Measurements from ENCODE around the gene ZFYVE21. TPM values are rescaled to one million over a fixed set of nuclear protein-coding genes. Genes with fewer than 3 reads are reported as not detected.

Gene ZFYVE21
- total RNA-seq, 1 experiment from 2014 or later, result 31.3 TPM

DNA sequence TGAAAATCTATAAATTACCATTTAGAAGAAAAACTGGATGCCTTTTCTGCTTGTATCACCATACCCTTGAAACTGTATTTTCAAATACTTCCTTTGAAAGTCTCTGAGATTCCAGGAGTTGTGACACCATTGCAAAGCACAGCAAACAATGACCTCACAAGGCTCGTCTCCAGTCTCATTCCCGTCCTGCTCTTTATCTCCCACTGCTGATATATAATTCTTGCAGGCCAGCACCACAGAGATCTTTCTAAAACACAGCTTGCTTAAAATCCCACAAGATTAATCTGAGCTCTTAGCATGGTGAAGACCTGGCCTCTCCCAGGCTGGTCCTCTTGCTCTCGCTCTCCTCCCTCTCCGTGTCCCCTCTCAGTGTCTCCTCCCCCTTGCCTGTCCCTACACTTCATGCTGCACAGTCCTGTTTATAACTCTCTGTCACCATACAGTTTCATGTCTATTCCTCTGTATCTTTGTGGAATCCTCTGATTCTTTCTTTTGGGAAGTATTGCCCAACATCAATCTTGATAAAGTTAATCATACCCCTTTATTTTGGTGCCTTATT is 51.8 kb downstream of the ZFYVE21 start:
- no peak overlapping the region for H3K4me2 ChIP-seq (ENCODE audit: low read length)
- DNase-seq (ENCODE audit: low read depth, low spot score) (no peak), ATAC-seq (no peak)
- no peaks in the 10 kb centered on the region for H3K79me2 ChIP-seq (ENCODE audit: insufficient read depth, low read length)
- no peak overlapping the region for H3K4me3 ChIP-seq (replicated peaks in 1 of 2; ENCODE audit: low read depth in 1 of 2, low read length in 2 of 2)
- CTCF ChIA-PET, result no interaction called here
- TF ChIP-seq SRF (IDR thresholded peaks at IDR 0.05; ENCODE audit: low read depth) (no peak), CBX3 (IDR thresholded peaks at IDR 0.05; ENCODE audit: low read depth) (no peak), ZNF274 (IDR thresholded peaks at IDR 0.05; ENCODE audit: low read depth, low read length) (no peak), YY1 (IDR thresholded peaks at IDR 0.05; ENCODE audit: extremely low read depth, insufficient replicate concordance, low read depth, low read length) (no peak), SIN3A (IDR thresholded peaks at IDR 0.05; ENCODE audit: low read depth) (no peak), EZH2 (IDR thresholded peaks at IDR 0.05) (no peak), CEBPB (IDR thresholded peaks at IDR 0.05; ENCODE audit: low read depth) (no peak), ELF1 (IDR thresholded peaks at IDR 0.05; ENCODE audit: borderline replicate concordance, low read depth) (no peak), RAD21 (IDR thresholded peaks at IDR 0.05; ENCODE audit: low read depth) (no peak), EGR1 (IDR thresholded peaks at IDR 0.05; ENCODE audit: low read depth) (no peak), TCF7L2 (IDR thresholded peaks at IDR 0.05; ENCODE audit: borderline replicate concordance, extremely low read depth, insufficient read depth, insufficient read length) (no peak), EZH2phosphoT487 (IDR thresholded peaks at IDR 0.05; ENCODE audit: borderline replicate concordance) (no peak), JUND (IDR thresholded peaks at IDR 0.05) (no peak), POLR2A (IDR thresholded peaks at IDR 0.05; ENCODE audit: borderline replicate concordance, extremely low read depth, insufficient read depth, insufficient read length) (no peak)
- TF ChIP-seq, protein P1, sequence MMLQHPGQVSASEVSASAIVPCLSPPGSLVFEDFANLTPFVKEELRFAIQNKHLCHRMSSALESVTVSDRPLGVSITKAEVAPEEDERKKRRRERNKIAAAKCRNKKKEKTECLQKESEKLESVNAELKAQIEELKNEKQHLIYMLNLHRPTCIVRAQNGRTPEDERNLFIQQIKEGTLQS (IDR thresholded peaks at IDR 0.05), result no peak
- TF ChIP-seq, protein P2, sequence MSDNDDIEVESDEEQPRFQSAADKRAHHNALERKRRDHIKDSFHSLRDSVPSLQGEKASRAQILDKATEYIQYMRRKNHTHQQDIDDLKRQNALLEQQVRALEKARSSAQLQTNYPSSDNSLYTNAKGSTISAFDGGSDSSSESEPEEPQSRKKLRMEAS (IDR thresholded peaks at IDR 0.05), result no peak
- POLR2A ChIA-PET, result no interaction called here
- intact Hi-C loops (cut with micrococcal nuclease), result no loop called here
- H3K9me2 ChIP-seq (ENCODE audit: insufficient read depth), result no peaks in the 10 kb centered on the region
- H3K4me1 ChIP-seq (ENCODE audit: control insufficient read depth in 1 of 2, insufficient read depth in 2 of 2, low read length in 2 of 2), result no peaks in the 10 kb centered on the region
- BruUV-seq (replicated peaks), result no TSS peak
- no peaks in the 10 kb centered on the region for H3K27me3 ChIP-seq (ENCODE audit: insufficient read depth, low read length)
- H3K27ac ChIP-seq (ENCODE audit: low read depth, low read length), result no peak overlapping the region
- RAD21 ChIA-PET (ENCODE audit: low non-redundant PET in 1 of 2, low total read pairs in 2 of 2, uncharacterized antibody in 2 of 2, unreplicated experiment in 2 of 2), result no interaction called here
- no peak overlapping the region for H3K9ac ChIP-seq (ENCODE audit: low read length)
- no peaks in the 10 kb centered on the region for H4K20me1 ChIP-seq (ENCODE audit: insufficient read depth)
- H3K9me3 ChIP-seq (ENCODE audit: control insufficient read depth in 1 of 2, insufficient read depth in 1 of 2, low read depth in 1 of 2, low read length in 2 of 2), result no peaks in the 10 kb centered on the region
- H3K36me3 ChIP-seq (ENCODE audit: control insufficient read depth in 1 of 2, insufficient read depth in 2 of 2, low read length in 2 of 2), result no peaks in the 10 kb centered on the region
- H2AFZ ChIP-seq (ENCODE audit: low read depth, low read length, poor library complexity, severe bottlenecking), result no peak overlapping the region
